Endothelial cell of umbilical vein (primary cell): Measurements from ENCODE around the gene KCTD5. TPM values are rescaled to one million over a fixed set of nuclear protein-coding genes. Genes with fewer than 3 reads are reported as not detected.

Experiments
- BruUV-seq: library from RNA; stranded (reverse); fragments of 400-500 nt; replicated peaks from 2 replicates; lab custom pipeline; 2021; lab: Mats Ljungman, UMichigan
- CTCF ChIA-PET: fragments of 300-600, 350-600 bp; sonication (Branson Sonifier 250); formaldehyde crosslinking; loops from one replicate; lab custom pipeline; 2021; ENCODE audit warnings: antibody characterized with exemption, inconsistent platforms; lab: Charles Lee
- POLR2A ChIA-PET: fragments of 300-600, 350-600 bp; sonication (Branson Sonifier 250); formaldehyde crosslinking; loops from one replicate; lab custom pipeline; 2021; ENCODE audit warnings: antibody characterized with exemption, inconsistent platforms; lab: Charles Lee
- DNase-seq: peaks from one replicate; pipeline ENCODE4 v3.0.0-alpha.2; 2011; ENCODE audit warnings: low read depth, low spot score
- FAIRE-seq: peaks from 2 replicates; lab custom pipeline; 2011; peaks lifted over from hg19 to GRCh38; lab: Jason Lieb, UNC
- H2AFZ ChIP-seq: 2 replicates; pipeline ENCODE4 v1.6.0; 2012; ENCODE audit warnings: low read depth, low read length, control low read depth, inconsistent platforms
- H3K27ac ChIP-seq: 2 replicates; pipeline ENCODE4 v1.5.1; 2011; ENCODE audit warnings: low read depth, mild to moderate bottlenecking, control low read depth, low read length, moderate library complexity; ENCODE audit not compliant: insufficient read depth
- H3K27me3 ChIP-seq, 2 experiments: 2 replicates each; pipeline versions ENCODE4 v1.6.0 to v1.6.1; 2011; ENCODE audit warnings: low read length in 2 of 2, mixed read lengths in 1 of 2; ENCODE audit not compliant: control insufficient read depth in 2 of 2, insufficient read depth in 2 of 2
- H3K36me3 ChIP-seq, 2 experiments: 2 replicates in 1 of 2; 3 replicates in 1 of 2; pipeline ENCODE4 v1.5.1; 2011; ENCODE audit warnings: low read length in 2 of 2, mild to moderate bottlenecking in 1 of 2, moderate library complexity in 1 of 2; ENCODE audit not compliant: control insufficient read depth in 2 of 2, insufficient read depth in 2 of 2; ENCODE audit errors: extremely low read depth in 1 of 2
- H3K4me1 ChIP-seq: 3 replicates; pipeline ENCODE4 v1.5.1; 2011; ENCODE audit warnings: mild to moderate bottlenecking, low read length; ENCODE audit not compliant: control insufficient read depth, insufficient read depth; ENCODE audit errors: extremely low read depth
- H3K4me2 ChIP-seq: 2 replicates; pipeline ENCODE4 v1.6.1; 2011; ENCODE audit warnings: low read length, control low read depth, mixed read lengths; ENCODE audit not compliant: insufficient read depth
- H3K4me3 ChIP-seq, 3 experiments: fragments of 200-600 bp in 1 of 3; sonication (generic), shearing (Covaris generic) in 1 of 3; replicated peaks in 1 of 3; 2 replicates each; pipeline ENCODE4 v1.5.1; 2011 to 2016; ENCODE audit warnings: control low read depth in 3 of 3, low read length in 3 of 3, mild to moderate bottlenecking in 2 of 3, inconsistent platforms in 1 of 3, low read depth in 1 of 3, moderate library complexity in 1 of 3; ENCODE audit not compliant: insufficient read depth in 1 of 3
- H3K79me2 ChIP-seq: 2 replicates; pipeline ENCODE4 v1.6.0; 2012; ENCODE audit warnings: low read length, inconsistent platforms; ENCODE audit not compliant: control insufficient read depth, insufficient read depth
- H3K9ac ChIP-seq: replicated peaks from 2 replicates; pipeline ENCODE3; 2011; ENCODE audit warnings: low read length, control low read depth; ENCODE audit not compliant: insufficient read depth; ENCODE audit errors: extremely low read depth
- H3K9me1 ChIP-seq: replicated peaks from 3 replicates; pipeline ENCODE4 v1.6.0; 2011; ENCODE audit warnings: mild to moderate bottlenecking, low read length; ENCODE audit not compliant: control insufficient read depth, insufficient read depth; ENCODE audit errors: extremely low read depth
- H3K9me3 ChIP-seq: replicated peaks from 2 replicates; pipeline ENCODE4 v1.5.1; 2012; ENCODE audit warnings: low read length, inconsistent platforms; ENCODE audit not compliant: control insufficient read depth, insufficient read depth
- H4K20me1 ChIP-seq: replicated peaks from 2 replicates; pipeline ENCODE3; 2011; ENCODE audit warnings: mild to moderate bottlenecking, low read length; ENCODE audit not compliant: control insufficient read depth, insufficient read depth; ENCODE audit errors: extremely low read depth
- EZH2 ChIP-seq: IDR thresholded peaks from 2 replicates; pipeline ENCODE4 v1.6.1; 2012; ENCODE audit warnings: borderline replicate concordance, low read depth, mild to moderate bottlenecking, moderate library complexity, low read length, inconsistent platforms; ENCODE audit not compliant: severe bottlenecking
- FOS ChIP-seq: IDR thresholded peaks from 2 replicates; pipeline ENCODE4 v1.6.1; 2011; ENCODE audit warnings: mild to moderate bottlenecking, low read length, moderate library complexity, borderline replicate concordance; ENCODE audit not compliant: insufficient read depth
- GATA2 ChIP-seq: IDR thresholded peaks from 2 replicates; pipeline ENCODE4 v1.7.0; 2011; ENCODE audit warnings: low read depth, mild to moderate bottlenecking, moderate library complexity, mixed read lengths, low read length; ENCODE audit not compliant: insufficient read length, insufficient read depth
- JUN ChIP-seq: IDR thresholded peaks from 2 replicates; pipeline ENCODE4 v1.6.1; 2011; ENCODE audit warnings: borderline replicate concordance, low read depth; ENCODE audit not compliant: insufficient read length, insufficient read depth
- MYC ChIP-seq: IDR thresholded peaks from one replicate; pipeline ENCODE4 v1.6.1; 2011; ENCODE audit warnings: mild to moderate bottlenecking, low read depth, low read length
- POLR2A ChIP-seq: IDR thresholded peaks from 2 replicates; pipeline ENCODE4 v1.6.1; 2012; ENCODE audit warnings: low read depth, mild to moderate bottlenecking, control low read depth, low read length
- POLR2AphosphoS5 ChIP-seq: IDR thresholded peaks from 2 replicates; pipeline ENCODE4 v1.6.1; 2012; ENCODE audit warnings: low read depth, mild to moderate bottlenecking, control low read depth, low read length, moderate library complexity; ENCODE audit not compliant: insufficient read depth
- dilution Hi-C: fragments of 300-500 bp; cut with MboI; formaldehyde crosslinking; loops from one replicate; pipeline ENCODE4 v1.15.0; 2019; ENCODE audit warnings: low sequenced_read_pairs; ENCODE audit not compliant: extremely low pct_ligation_motif_present
- intact Hi-C: fragments of 100-400 bp; cut with micrococcal nuclease; formaldehyde crosslinking; loops from one replicate; pipeline ENCODE4 v1.10.0; 2022
- polyA plus RNA-seq, 4 experiments: library from polyadenylated mRNA; depleted of rRNA in 3 of 4; stranded (reverse) in 3 of 4; unstranded in 1 of 4; fragments of >200 nt; gene quantifications; 2 replicates each; pipeline versions ENCODE4 v1.2.1 to v1.2.3, GENCODE V29; 2011 to 2012; ENCODE audit warnings: missing spikeins in 1 of 4
- total RNA-seq: library from RNA; stranded (reverse); gene quantifications from 2 replicates; pipeline ENCODE4 v1.2.3, GENCODE V29; 2021
- TF ChIP-seq, protein P1 (sequence below), 2 donors: IDR thresholded peaks; 1 replicate in 1 of 2; 2 replicates in 1 of 2; pipeline ENCODE4 v1.5.1; 2011; ENCODE audit warnings: low read length in 2 of 2, mild to moderate bottlenecking in 2 of 2, moderate library complexity in 2 of 2, control low read depth in 1 of 2, inconsistent platforms in 1 of 2, low read depth in 1 of 2; ENCODE audit not compliant: insufficient read depth in 1 of 2; ENCODE audit errors: extremely low read depth in 1 of 2
- TF ChIP-seq, protein P2 (sequence below): IDR thresholded peaks from 2 replicates; pipeline ENCODE4 v1.6.1; 2011; ENCODE audit not compliant: insufficient read depth, insufficient read length

KCTD5 gene
- total and polyA plus RNA-seq, 2 donors (not counting 3 experiments of a cell fraction or from before 2014, with no cell fraction given), result 32.2 to 42.0 TPM

DNA sequence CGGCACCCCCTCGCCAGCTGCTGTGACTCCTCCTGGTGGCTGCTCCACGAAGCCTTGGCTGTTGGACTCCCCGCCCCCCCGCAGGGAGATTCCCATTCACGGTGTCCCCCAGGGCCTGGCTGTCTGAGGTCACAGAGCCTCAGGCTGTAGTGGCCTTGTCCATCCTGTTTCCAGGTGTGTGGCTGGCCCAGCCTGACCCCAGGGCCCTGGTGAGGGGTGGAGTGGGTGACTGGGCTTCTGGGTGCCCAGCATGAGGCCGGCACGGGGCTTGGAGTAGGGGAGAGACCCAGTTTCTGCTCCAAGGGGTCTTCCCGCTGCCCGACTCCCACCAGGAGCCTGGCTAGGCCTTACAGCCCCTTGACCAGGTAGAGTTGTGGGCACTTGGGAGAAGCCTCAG, 27.3 kb downstream of the KCTD5 start:
- no TSS peak for BruUV-seq
- H4K20me1 ChIP-seq, result no peaks in the 10 kb centered on the region
- H3K9me3 ChIP-seq, result no peaks in the 10 kb centered on the region
- TF ChIP-seq JUN (no peak), POLR2A (no peak), MYC (no peak), FOS (no peak), GATA2 (no peak), POLR2AphosphoS5 (no peak), EZH2 (no peak)
- TF ChIP-seq, protein P1, sequence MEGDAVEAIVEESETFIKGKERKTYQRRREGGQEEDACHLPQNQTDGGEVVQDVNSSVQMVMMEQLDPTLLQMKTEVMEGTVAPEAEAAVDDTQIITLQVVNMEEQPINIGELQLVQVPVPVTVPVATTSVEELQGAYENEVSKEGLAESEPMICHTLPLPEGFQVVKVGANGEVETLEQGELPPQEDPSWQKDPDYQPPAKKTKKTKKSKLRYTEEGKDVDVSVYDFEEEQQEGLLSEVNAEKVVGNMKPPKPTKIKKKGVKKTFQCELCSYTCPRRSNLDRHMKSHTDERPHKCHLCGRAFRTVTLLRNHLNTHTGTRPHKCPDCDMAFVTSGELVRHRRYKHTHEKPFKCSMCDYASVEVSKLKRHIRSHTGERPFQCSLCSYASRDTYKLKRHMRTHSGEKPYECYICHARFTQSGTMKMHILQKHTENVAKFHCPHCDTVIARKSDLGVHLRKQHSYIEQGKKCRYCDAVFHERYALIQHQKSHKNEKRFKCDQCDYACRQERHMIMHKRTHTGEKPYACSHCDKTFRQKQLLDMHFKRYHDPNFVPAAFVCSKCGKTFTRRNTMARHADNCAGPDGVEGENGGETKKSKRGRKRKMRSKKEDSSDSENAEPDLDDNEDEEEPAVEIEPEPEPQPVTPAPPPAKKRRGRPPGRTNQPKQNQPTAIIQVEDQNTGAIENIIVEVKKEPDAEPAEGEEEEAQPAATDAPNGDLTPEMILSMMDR (IDR thresholded peaks at IDR 0.05; ENCODE audit: extremely low read depth in 1 of 2, insufficient read depth in 1 of 2, low read depth in 1 of 2, low read length in 2 of 2), result no peak
- TF ChIP-seq, protein P2, sequence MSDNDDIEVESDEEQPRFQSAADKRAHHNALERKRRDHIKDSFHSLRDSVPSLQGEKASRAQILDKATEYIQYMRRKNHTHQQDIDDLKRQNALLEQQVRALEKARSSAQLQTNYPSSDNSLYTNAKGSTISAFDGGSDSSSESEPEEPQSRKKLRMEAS, result no peak
- dilution Hi-C loops (no loop called here), intact Hi-C loops (no loop called here)
- no peak overlapping the region for H3K4me3 ChIP-seq
- ChIA-PET CTCF (no interaction called here), POLR2A (no interaction called here)
- no peak overlapping the region for H2AFZ ChIP-seq
- H3K27me3 ChIP-seq, result no peaks in the 10 kb centered on the region
- no peaks in the 10 kb centered on the region for H3K4me1 ChIP-seq
- no peak overlapping the region for H3K9ac ChIP-seq
- no peak overlapping the region for H3K4me2 ChIP-seq
- FAIRE-seq (no peak), DNase-seq (no peak)
- no peak overlapping the region for H3K27ac ChIP-seq
- no peaks in the 10 kb centered on the region for H3K79me2 ChIP-seq
- peaks cover 0 to 22% of the 10 kb centered on the region in 2 experiments for H3K36me3 ChIP-seq
- no peaks in the 10 kb centered on the region for H3K9me1 ChIP-seq
